Stomach smooth muscle (tissue), 2 donors: ENCODE results near the gene LINC00305.

Experiments used
- H3K27ac ChIP-seq: one replicate; pipeline ENCODE4 v1.7.0; 2013; ENCODE audit warnings: mild to moderate bottlenecking, low read length, inconsistent platforms
- H3K27me3 ChIP-seq, 2 donors: one replicate each; pipeline ENCODE4 v1.7.0; 2013; ENCODE audit warnings: low read length in 2 of 2; ENCODE audit not compliant: insufficient read depth in 2 of 2, control insufficient read depth in 1 of 2
- H3K36me3 ChIP-seq, 2 donors: one replicate each; pipeline ENCODE4 v1.7.0; 2013; ENCODE audit warnings: low read length in 2 of 2; ENCODE audit not compliant: control insufficient read depth in 2 of 2, insufficient read depth in 2 of 2
- H3K4me1 ChIP-seq: one replicate; pipeline ENCODE4 v1.7.0; 2013; ENCODE audit warnings: low read length; ENCODE audit not compliant: control insufficient read depth, insufficient read depth
- H3K4me3 ChIP-seq, 2 donors: one replicate each; pipeline ENCODE4 v1.7.0; 2013; ENCODE audit warnings: low read length in 2 of 2
- H3K9ac ChIP-seq, 2 donors: one replicate each; pipeline ENCODE4 v1.7.0; 2013; ENCODE audit warnings: low read length in 2 of 2, mild to moderate bottlenecking in 1 of 2
- H3K9me3 ChIP-seq, 2 donors: one replicate each; pipeline ENCODE4 v1.7.0; 2013; ENCODE audit warnings: low read length in 2 of 2; ENCODE audit not compliant: control insufficient read depth in 2 of 2
- donor health status: healthy.
- donor health status: Pancreatic carcinoma.

LINC00305 gene

GRCh38 chr18:64148988-64149387, at the start of gene LINC00305:
TSS of gene LINC00305 (minus strand) at chr18:64149088.
- H3K36me3 ChIP-seq: no peaks in the 10 kb centered on the region
- no peak within 1 kb of the TSS for H3K27ac ChIP-seq
- H3K27me3 ChIP-seq: no peaks in the 10 kb centered on the region
- no peak within 1 kb of the TSS for H3K9ac ChIP-seq
- no peak within 1 kb of the TSS for H3K4me3 ChIP-seq
- no peaks in the 10 kb centered on the region for H3K9me3 ChIP-seq
- no peaks in the 10 kb centered on the region for H3K4me1 ChIP-seq

DNA sequence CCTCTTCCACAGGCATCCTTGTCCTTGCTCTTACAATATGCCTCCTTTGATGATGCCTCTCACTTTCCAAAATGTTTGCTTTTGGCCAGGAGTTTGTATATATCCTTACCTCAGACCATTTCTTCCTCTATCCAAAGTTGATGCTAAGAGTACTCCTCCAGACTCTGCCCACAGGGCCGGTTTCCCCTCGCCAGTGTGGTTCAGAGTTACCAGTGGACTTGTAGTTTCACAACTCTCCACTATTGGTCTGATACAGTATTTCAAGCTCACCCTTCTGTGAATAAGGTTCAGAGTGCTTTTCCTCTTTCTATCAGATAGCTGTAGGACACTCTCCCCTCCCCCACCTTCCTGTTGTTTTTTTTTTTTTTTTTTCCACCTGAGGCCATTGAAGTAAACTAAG, 42.2 kb upstream of the LINC00305 start:
- Histone ChIP-seq H3K36me3 (no peaks in the 10 kb centered on the region), H3K27ac (no peak overlapping the region), H3K9ac (no peak overlapping the region), H3K4me3 (no peak overlapping the region), H3K4me1 (no peaks in the 10 kb centered on the region), H3K9me3 (no peaks in the 10 kb centered on the region), H3K27me3 (no peaks in the 10 kb centered on the region)

GRCh38 chr18:64185987-64186386, 37.1 kb upstream of the LINC00305 start:
- no peaks in the 10 kb centered on the region for H3K9me3 ChIP-seq

DNA sequence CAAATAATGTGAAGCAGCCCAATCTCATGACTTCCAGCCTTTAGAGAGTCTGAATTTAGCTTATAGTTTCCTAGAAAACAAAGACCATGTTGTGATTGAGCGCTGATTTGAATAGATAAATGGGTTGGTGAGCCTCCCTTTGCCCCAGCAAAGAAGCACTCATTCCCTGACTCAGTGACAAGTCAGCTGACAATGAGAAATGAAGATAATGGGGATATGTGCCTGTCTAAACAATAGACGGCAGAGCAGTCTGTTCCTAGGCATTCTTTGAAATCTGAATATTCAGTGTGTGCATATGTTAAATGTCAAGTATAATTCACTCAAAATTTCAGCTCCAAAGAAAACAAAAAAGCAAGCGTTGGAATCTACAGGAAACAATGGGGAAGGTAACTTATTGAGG, 34.8 kb upstream of the LINC00305 start:
- Histone ChIP-seq H3K27me3 (no peaks in the 10 kb centered on the region), H3K4me3 (no peak overlapping the region), H3K36me3 (no peaks in the 10 kb centered on the region), H3K4me1 (no peaks in the 10 kb centered on the region), H3K9me3 (no peaks in the 10 kb centered on the region), H3K9ac (no peak overlapping the region), H3K27ac (no peak overlapping the region)

More at GRCh38 chr18:64185987-64186386, 37.1 kb upstream of the LINC00305 start:
- Histone ChIP-seq H3K4me1 (no peaks in the 10 kb centered on the region), H3K27ac (no peak overlapping the region), H3K4me3 (no peak overlapping the region), H3K27me3 (no peaks in the 10 kb centered on the region), H3K36me3 (no peaks in the 10 kb centered on the region), H3K9ac (no peak overlapping the region)

DNA sequence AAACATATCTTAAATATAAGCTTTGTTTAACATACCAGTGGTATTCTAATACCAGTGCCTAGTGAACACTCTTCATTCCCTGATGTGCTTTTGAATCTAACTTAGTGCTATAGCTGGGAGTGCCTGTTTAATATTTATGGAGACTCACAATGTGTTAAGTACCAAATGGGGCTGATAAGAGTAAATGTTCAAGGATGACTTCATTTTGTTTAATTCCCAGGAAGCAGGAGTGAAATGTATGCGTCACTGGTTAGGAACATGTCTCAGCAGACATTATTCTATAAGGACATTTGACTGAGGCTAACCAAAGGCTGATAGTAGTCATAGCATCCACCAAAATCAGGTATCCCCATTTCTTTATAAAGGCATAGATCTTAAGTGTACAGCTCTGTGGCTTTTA, 31.7 kb upstream of the LINC00305 start:
- Histone ChIP-seq H3K9me3 (no peaks in the 10 kb centered on the region), H3K4me1 (no peaks in the 10 kb centered on the region), H3K27me3 (no peaks in the 10 kb centered on the region), H3K36me3 (no peaks in the 10 kb centered on the region), H3K9ac (no peak overlapping the region), H3K27ac (no peak overlapping the region), H3K4me3 (no peak overlapping the region)

GRCh38 chr18:64180171-64180570, 31.3 kb upstream of the LINC00305 start:
- H3K4me3 ChIP-seq: no peak overlapping the region
- no peaks in the 10 kb centered on the region for H3K9me3 ChIP-seq
- no peaks in the 10 kb centered on the region for H3K36me3 ChIP-seq
- H3K9ac ChIP-seq: no peak overlapping the region
- H3K27me3 ChIP-seq: no peaks in the 10 kb centered on the region
- H3K27ac ChIP-seq: no peak overlapping the region
- H3K4me1 ChIP-seq: no peaks in the 10 kb centered on the region

- H3K27me3 ChIP-seq: no peaks in the 10 kb centered on the region
- H3K9me3 ChIP-seq: no peaks in the 10 kb centered on the region
- no peaks in the 10 kb centered on the region for H3K4me1 ChIP-seq
- H3K9ac ChIP-seq: no peak overlapping the region
- H3K4me3 ChIP-seq: no peak overlapping the region
- no peaks in the 10 kb centered on the region for H3K36me3 ChIP-seq
- no peak overlapping the region for H3K27ac ChIP-seq
Measured at GRCh38 chr18:64179556-64180080, 30.7 kb upstream of the LINC00305 start.

- Histone ChIP-seq H3K27me3 (no peaks in the 10 kb centered on the region), H3K9me3 (no peaks in the 10 kb centered on the region), H3K4me1 (no peaks in the 10 kb centered on the region), H3K27ac (no peak overlapping the region), H3K9ac (no peak overlapping the region), H3K4me3 (no peak overlapping the region), H3K36me3 (no peaks in the 10 kb centered on the region)
Measured at GRCh38 chr18:64178860-64179259, 30.0 kb upstream of the LINC00305 start.

DNA sequence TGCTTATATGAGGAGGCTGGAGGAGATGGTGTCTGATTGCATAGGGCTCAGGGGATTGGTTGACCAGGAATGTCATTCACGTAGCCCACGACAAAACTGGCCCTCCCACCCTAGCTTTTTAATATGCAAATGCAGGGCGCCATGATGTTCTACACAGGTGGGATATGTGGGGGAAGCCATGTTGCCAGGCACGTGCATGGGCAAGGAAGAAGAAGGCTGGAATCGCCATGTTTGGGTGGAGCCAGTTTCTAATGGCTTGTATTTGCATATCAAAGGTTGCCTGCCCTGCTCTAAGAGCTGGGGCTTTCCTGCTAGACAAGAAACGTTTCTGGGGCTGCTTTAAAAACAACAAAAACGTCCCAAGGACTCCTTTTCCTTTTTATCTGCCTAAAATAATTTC, 26.5 kb upstream of the LINC00305 start:
- no peak overlapping the region for H3K9ac ChIP-seq
- no peaks in the 10 kb centered on the region for H3K36me3 ChIP-seq
- no peak overlapping the region for H3K27ac ChIP-seq
- H3K27me3 ChIP-seq: no peaks in the 10 kb centered on the region
- no peaks in the 10 kb centered on the region for H3K9me3 ChIP-seq
- H3K4me1 ChIP-seq: no peaks in the 10 kb centered on the region
- no peak overlapping the region for H3K4me3 ChIP-seq

DNA sequence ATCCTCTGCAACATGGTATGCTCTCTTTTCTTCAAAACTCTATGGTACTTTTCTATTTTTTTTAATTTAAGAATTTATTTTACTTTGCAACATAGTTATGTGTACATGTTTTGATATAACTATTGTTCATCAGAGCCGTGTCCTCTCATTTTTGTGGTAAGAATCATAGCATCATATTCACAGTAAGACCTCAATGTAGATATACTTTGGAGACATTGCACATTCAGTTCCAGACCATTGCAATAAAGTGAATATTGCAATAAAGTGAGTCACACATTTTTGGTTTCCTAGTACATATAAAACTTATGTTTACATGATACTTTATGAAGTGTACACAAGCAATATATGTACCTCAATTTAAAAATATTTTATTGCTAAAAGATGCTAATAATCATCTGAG, 22.7 kb upstream of the LINC00305 start:
- Histone ChIP-seq H3K9ac (no peak overlapping the region), H3K4me1 (no peaks in the 10 kb centered on the region), H3K4me3 (no peak overlapping the region), H3K27me3 (no peaks in the 10 kb centered on the region), H3K36me3 (no peaks in the 10 kb centered on the region), H3K9me3 (no peaks in the 10 kb centered on the region), H3K27ac (no peak overlapping the region)

- Histone ChIP-seq H3K27ac (no peak overlapping the region), H3K9ac (no peak overlapping the region), H3K9me3 (no peaks in the 10 kb centered on the region), H3K4me1 (no peaks in the 10 kb centered on the region), H3K4me3 (no peak overlapping the region), H3K36me3 (no peaks in the 10 kb centered on the region), H3K27me3 (no peaks in the 10 kb centered on the region)
Measured at GRCh38 chr18:64167408-64167925, 18.6 kb upstream of the LINC00305 start.
